SK-MEL-5 (cell line): Measurements from ENCODE around the gene INKA2. TPM values are rescaled to one million over a fixed set of nuclear protein-coding genes. Genes with fewer than 3 reads are reported as not detected.

ENCODE experiments used
- DNase-seq: peaks from one replicate; pipeline ENCODE4 v3.0.0-alpha.2; 2016; ENCODE audit warnings: low read depth, low spot score
- in situ Hi-C: cut with HindIII; loops from 2 replicates; pipeline ENCODE4 v1.10.0; 2016; ENCODE audit warnings: low sequenced_read_pairs, high pct_unique_total_duplicates, low pct_unique_long_range_greater_than_20kb
- total RNA-seq: library from RNA; depleted of rRNA; stranded (reverse); fragments of >200 nt; shearing (Covaris generic); gene quantifications from 2 replicates; pipeline ENCODE4 v1.2.3, GENCODE V29; 2014

The INKA2 gene
- total RNA-seq, 1 experiment from 2014 or later = 0.48 TPM

DNA sequence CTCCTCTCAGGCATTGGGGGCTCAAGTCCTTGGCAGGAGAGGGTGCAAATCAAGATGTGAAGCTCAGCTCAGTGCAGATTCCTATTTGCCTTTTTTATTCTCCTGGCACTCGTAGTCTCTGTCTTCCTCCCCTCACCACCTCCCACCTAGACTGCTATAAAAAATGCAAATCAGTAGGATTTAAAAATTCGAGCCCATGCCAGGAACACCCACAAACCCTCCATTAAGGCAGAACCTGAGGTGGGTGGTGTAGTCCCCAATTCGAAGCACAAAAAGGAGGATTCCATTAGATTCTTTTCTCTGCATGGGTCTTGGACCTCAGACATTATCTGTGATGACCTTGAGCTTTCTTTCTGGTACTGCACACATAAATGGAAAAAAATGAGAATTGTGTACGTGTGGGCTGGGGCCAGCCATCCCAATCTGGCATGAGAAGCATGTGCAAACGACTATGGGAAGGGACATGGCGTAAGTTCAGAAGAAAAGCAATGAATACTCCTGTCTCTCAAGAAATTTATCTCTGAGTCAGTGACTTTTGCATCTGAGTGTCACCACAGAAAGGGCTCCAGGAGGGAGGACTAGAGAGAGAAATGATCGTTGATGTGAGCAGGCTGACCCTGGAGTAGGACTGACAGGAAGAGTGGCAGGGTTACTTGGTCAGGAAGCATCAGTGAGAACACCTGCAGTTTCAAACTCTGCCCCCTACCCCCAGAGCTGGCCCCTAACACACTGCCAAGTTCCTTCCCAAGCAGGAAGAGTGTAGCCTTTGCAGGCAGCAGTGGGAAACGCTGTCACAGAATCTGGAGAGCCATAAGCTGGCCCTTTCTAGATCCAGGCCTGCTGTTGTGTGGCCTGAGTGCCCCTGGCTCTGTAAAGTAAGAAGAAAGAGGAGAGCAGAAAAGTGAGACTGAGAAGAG, 1.7 kb downstream of the INKA2 start:
- no peak for DNase-seq
- in situ Hi-C loops = no loop called here

- in situ Hi-C loops = no loop called here
- no peak for DNase-seq
Observed at GRCh38 chr1:111736548-111737215, 2.5 kb downstream of the INKA2 start.

- in situ Hi-C loops = no loop called here
- DNase-seq = no peak
Observed at GRCh38 chr1:111735858-111736544, 3.2 kb downstream of the INKA2 start.

DNA sequence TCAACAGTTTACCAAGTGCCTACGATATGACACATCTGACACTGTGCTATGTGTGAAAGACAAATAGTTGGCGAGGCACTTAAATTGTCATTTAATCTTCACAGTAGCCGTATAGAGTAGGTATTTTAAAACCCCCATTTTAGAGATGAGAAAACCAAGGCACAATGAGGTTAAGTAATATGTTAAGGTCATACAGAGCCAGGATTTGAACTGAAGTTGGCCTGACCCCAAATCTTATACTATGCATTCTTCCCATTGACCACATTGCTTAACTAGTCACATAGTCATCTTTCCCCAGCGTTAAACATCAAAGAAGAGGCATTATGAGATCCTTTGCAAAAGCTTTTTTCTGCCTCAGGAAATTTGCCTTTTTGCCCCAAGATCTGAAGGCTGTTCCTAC, 3.9 kb downstream of the INKA2 start:
- DNase-seq = no peak
- in situ Hi-C loops = no loop called here

DNA sequence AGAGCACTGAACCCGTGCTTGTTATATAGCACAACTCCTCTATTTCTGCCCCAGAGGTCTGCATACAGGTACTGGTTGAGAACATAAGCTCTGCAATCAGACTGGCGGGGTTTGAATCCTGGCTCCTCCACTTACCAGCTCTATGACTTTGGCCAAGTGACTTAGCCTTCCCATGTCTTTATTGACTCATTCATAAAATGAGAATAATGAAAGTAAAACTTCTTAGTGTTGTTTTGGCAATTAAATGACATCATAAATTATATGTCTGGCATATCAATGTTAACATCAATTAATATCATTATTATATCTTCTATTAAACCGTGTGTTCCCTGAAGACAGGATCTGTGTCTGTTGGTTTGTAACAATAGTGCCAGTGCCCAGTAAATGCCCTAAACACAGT, 4.3 kb downstream of the INKA2 start:
- no peak for DNase-seq
- in situ Hi-C loops = no loop called here

DNA sequence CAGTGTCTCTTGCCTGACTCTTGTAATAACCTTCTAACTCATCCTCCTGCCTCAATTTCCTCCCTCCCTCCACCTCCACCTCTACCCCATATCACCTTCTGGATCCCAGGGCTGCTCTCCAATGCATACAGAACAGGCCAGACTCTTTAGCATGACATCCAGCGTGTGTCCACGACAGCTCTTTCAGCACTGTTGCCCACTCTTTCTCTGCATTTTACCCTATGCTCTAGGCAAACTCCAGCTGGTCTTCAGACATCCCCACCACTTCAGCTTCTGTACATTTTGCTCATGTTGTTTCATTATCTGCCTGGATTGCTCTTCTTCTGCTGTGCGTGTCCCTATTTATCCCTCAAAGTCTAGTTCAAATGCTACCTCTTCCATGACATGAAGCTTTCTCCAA, 4.8 kb downstream of the INKA2 start:
- in situ Hi-C loops = no loop called here
- DNase-seq = no peak

DNA sequence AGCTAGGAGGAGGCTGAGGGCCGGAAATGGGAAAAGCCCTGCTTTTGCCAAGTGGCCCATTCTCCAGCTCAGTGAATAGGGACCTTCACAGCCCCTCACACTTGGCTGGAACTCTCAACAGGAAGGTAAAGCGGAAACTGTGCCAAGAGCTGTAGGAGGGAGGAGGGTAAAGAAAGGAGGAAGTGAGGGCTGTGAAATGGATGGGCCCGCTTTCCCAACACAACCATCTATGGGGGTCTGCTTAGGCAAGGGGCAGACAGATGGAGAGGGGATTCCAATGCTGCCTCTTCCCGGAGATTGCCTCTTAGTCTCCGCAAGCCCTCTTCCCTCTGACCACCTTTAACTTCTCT, 5.2 kb downstream of the INKA2 start:
- in situ Hi-C loops = no loop called here
- DNase-seq = no peak

GRCh38 chr1:111733183-111733991, 5.8 kb downstream of the INKA2 start:
- in situ Hi-C loops = no loop called here
- no peak for DNase-seq

- in situ Hi-C loops = no loop called here
- no peak for DNase-seq
Observed at GRCh38 chr1:111732718-111733117, 6.5 kb downstream of the INKA2 start.

DNA sequence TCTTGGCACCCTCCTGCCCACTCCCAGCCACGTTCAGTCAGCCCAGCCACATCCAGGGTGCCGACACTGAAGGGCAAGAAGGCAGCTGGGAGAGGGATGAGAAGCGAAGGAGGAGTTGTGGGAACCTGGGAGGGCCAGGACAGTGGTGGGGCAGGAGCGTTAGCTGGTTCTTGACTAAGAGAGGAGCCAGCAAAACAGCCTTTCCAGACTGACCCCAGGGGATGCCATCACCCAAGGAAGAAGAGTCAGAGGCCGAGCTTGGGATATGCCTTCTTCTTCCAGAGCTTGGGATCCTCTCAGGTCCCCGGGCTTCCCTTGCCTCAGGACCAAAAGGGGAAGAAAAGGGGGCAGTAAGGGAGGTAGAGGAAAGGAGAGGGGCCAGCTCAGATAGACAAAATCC, 7.2 kb downstream of the INKA2 start:
- no peak for DNase-seq
- in situ Hi-C loops = no loop called here

GRCh38 chr1:111730706-111731105, 8.5 kb downstream of the INKA2 start:
- in situ Hi-C loops = no loop called here
- no peak for DNase-seq

- in situ Hi-C loops = no loop called here
- DNase-seq = no peak
Observed at GRCh38 chr1:111729946-111730681, 9.1 kb downstream of the INKA2 start.

- in situ Hi-C loops = no loop called here
- no peak for DNase-seq
Observed at GRCh38 chr1:111729271-111729921, 9.8 kb downstream of the INKA2 start.

DNA sequence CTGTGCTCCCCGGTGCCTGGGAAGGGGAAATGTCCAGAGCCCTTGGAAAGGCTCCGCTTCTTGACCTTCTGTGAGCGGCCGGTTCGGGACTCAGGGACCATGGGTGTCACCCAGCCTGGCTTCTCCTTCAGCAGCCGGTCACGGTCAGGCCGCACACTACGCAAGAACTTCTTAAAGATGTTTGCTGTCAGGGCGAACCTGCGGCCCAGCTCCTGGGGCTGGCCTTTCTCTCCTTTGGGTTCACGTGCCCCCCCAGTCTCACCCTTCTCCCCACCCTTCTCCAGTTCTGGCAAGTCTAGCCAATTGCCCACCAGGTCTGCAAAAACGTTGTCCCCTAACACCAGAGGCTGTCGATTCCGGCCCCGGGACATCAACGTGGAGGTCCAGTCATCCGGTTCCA, 12.1 kb downstream of the INKA2 start:
- DNase-seq = no peak
- in situ Hi-C loops = no loop called here

DNA sequence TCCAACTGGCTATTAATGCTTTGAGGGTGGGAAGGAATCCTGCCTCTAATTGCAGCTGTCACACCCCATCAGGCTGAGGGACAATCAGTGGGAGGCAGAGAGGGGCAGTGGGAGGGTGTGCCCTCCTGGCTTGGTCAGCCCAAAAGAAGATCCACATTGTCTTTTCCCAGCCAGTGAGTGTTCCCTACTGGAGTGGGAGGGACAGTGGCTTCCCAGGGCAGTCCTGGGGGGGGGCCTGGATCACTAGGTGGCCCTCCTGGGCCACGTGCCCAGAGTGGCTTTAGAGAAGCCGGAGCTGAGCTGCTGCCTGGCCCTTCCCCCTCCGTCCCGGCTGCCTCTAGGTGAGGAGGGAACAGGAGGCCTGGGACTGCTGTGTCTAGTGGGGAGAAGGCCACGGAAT, 14.0 kb downstream of the INKA2 start:
- DNase-seq = no peak
- in situ Hi-C loops = no loop called here

- no peak for DNase-seq
- in situ Hi-C loops = no loop called here
Observed at GRCh38 chr1:111723871-111724270, 15.3 kb downstream of the INKA2 start.
